Activated T-helper 9 cell treated with anti-CD3 and anti-CD28 coated beads, Interleukin-2, amount 50 U/mL, for 16 hours (primary cell): ENCODE measurements around the gene CD72.
"Not testable (repeated sequence)": the region's sequence is repeated elsewhere in the genome, so short reads cannot be mapped to it uniquely, and the experiment has no call there.

Experiments
- DNase-seq: peaks from one replicate; pipeline ENCODE4 v3.0.0-alpha.2; 2020; ENCODE audit warnings: low read depth

CD72 gene

DNA sequence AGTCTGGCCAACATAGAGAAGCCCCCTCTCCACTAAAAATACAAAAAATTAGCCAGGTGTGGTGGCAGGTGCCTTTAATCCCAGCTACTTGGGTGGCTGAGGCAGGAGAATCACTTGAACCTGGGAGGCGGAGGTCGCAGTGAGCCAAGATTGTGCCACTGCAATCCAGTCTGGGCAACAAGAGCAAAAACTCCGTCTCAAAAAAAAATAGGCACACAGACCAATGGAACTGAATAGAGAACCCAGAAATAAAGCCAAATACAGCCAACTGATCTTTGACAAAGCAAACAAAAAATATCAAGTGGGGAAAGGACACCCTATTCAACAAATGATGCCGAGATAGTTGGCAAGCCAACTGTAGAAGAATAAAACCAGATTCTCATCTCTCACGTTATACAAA lies 29.7 kb downstream of the CD72 start:
- DNase-seq = not testable (repeated sequence)

GRCh38 chr9:35584681-35585080 lies 33.5 kb downstream of the CD72 start:
- not testable (repeated sequence) for DNase-seq

DNA sequence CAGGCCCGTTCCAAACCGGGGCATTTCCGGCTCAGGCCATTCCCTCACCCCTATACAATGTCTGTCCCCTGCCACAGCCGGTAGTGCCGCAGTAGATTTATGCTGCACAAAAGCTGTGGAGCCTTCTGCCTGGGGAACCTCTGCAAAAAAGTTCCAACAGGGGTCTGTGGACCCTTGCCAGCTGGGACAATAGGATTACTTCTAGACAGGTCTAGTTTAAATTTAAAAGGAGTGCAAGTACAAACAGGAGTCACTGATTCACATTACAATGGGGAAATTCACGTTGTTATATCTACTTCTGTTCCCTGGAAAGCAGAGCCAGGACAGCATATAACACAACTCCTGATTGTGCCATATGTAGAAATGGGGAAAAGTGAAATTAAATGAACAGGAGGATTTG lies 34.7 kb downstream of the CD72 start:
- DNase-seq = not testable (repeated sequence)

- DNase-seq = not testable (repeated sequence)
These were observed 38.5 kb downstream of the CD72 start for GRCh38 chr9:35579659-35580227.

- no peak for DNase-seq
These were observed 39.1 kb downstream of the CD72 start for GRCh38 chr9:35579130-35579529.

DNA sequence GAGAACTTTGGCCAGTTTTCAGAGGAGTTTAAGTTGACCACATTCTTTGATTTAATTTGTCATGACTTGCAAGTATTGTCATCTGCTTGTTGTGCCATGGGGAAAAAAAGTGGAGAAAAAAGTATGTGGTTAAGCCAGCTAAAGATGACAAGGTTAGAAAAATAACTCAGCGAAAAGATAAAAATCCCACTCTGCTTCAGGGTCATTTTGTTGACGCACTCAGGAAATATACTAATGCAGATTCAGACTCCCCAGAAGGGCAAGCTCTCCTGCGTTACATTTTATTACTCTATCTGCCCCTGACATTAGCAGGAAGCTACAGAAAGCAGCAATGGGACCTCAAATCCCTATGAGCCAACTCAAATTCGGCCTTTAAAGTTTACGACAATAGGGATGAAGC lies 40.7 kb downstream of the CD72 start:
- DNase-seq = no peak

DNA sequence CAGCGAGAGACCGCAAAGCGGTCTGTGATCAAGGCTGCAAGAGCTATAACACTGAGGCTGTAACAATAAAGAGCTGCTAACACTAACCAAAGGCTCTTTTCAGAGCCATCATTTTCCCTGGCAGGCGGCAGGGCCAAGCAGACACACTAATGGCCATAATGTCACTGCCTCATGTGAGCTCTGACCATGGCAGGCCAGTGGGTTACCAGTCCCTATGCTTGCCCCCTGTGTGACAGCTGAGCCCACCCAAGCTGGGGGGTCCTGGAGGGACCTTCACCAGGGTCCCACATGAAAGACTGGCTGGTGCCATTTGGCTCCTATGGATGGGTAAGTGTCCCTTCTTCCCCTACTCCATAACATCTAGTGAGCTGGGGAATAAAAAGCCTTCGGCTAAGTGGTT lies 42.7 kb downstream of the CD72 start:
- no peak for DNase-seq

- no peak for DNase-seq
These were observed 43.6 kb downstream of the CD72 start for GRCh38 chr9:35574578-35575122.

GRCh38 chr9:35570709-35571504 lies 47.3 kb downstream of the CD72 start:
- DNase-seq = no peak

- DNase-seq = no peak
These were observed 49.0 kb downstream of the CD72 start for GRCh38 chr9:35569206-35569605.

DNA sequence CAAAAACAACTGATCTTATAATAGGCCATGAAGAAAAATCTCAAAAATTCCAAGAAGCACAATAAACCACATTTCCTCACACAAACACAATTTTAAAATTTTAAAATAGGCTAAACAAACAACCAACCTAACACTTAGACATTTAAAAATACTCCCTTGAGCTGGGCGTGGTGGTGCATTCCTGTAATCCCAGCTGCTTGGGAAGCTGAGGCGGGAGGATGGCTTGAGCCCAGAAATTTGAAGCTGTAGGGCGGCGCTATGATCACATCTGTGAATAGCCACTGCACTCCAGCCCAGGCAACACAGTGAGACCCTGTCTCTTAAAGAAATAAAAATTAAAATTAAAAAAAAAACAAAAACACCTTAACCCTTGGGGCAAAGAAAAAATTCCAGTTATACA lies 50.0 kb downstream of the CD72 start:
- no peak for DNase-seq

- DNase-seq = no peak
These were observed 51.8 kb downstream of the CD72 start for GRCh38 chr9:35566417-35566816.

DNA sequence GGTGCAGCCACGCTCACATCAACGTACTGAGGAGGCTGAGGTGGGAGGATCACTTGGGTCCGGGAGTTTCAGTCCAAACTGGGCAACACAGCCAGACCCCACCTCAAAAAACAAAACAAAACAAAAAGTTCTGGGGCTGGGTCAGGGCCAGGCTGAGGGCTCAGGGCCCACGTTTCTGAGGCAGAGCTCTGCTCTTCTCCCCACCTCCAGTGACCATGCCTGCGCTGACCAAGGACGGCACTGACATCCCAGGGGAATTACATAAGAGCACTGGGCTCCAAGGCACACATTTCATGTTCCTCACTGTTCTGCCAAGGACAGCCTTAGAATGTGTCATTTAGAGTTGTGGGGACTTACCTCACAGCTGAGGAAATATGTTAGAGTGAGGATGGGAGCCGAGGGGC lies 53.6 kb downstream of the CD72 start:
- no peak for DNase-seq

DNA sequence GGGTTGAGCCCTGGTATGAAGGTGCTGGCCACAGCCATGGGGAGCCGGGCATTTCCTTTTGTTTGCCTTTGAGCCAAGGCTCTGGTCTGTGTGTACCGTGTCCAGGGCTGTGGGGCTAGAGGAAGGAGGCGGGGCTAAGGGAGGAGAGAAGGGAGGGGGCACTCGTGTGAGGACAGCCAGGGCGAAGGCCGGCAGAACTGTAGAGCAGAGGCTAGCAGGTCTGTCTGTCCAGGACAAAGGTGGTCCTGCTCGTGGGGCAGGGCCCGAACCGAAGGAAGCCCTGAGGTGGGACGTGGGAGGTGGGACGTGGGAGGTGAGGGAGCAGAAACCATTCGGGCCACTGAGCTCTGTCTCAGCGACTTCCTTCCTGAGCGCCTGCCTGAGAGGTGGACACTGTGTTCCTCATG lies 54.4 kb downstream of the CD72 start:
- DNase-seq = no peak

GRCh38 chr9:35562895-35563780 lies 55.1 kb downstream of the CD72 start:
- no peak for DNase-seq

DNA sequence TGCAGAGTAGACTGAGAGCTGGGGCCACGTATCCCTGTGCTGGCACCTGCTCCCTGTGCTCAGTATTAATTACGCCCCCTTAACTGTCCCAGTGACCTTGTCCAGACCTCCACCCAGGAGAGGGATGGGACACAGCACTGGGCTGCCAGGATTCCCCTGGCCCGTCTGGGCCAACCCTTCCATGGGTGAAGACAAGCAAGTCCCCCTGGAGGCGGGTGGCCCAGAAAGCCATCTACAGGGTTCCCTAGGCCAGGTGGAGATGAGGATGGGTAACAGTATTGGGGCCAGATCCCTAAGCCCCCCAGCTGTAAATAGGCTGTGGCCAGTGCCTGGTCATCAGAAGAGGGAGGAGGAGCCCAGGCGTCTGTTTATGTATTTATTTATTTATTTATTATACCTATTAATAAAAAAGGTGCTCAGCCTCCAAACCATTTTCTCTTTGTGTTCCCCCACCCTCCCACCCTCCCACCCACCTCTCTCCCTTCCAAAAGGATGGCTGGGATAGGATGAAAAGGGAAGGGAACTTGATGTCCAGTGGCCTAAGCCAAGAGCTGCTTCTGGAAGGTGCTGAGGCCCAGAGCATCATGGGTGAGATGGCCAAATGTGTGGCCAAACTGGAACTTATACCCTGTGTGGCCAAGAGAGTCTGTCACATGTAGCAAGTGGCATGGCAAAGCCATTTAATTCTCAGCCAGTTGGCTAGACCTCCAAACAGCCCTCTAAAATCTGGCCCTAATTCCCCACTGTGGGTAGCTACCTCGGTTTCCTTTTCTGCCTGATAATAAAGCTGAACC lies 56.5 kb downstream of the CD72 start:
- DNase-seq = no peak

GRCh38 chr9:35560625-35561337 lies 57.4 kb downstream of the CD72 start:
- no peak for DNase-seq
